Common myeloid progenitor, CD34-positive (primary cell): ENCODE measurements around the gene NUAK2.

Source experiments
- CTCF ChIA-PET: fragments of 350-600 bp; sonication (Branson Sonifier 250); formaldehyde crosslinking; loops from one replicate; lab custom pipeline; 2021; ENCODE audit warnings: antibody characterized with exemption; lab: Charles Lee
- POLR2A ChIA-PET: fragments of 350-600 bp; sonication (Branson Sonifier 250); formaldehyde crosslinking; loops from one replicate; lab custom pipeline; 2021; ENCODE audit warnings: antibody characterized with exemption; lab: Charles Lee
- DNase-seq, 3 donors: peaks; one replicate each; pipeline versions ENCODE4 v3.0.0 to v3.0.0-alpha.2; 2013
- H3K27ac ChIP-seq, 2 experiments: 1 replicate in 1 of 2; 2 replicates in 1 of 2; pipeline ENCODE4 v1.7.0; 2013; ENCODE audit warnings: inconsistent platforms in 2 of 2, low read length in 2 of 2, mild to moderate bottlenecking in 2 of 2, low read depth in 1 of 2, moderate library complexity in 1 of 2; ENCODE audit not compliant: severe bottlenecking in 2 of 2, insufficient read depth in 1 of 2, poor library complexity in 1 of 2
- H3K27me3 ChIP-seq, 5 experiments: replicated peaks in 2 of 5; 1 replicate in 3 of 5; 2 replicates in 2 of 5; pipeline versions ENCODE4 v1.6.1 to v1.7.0; 2013; ENCODE audit warnings: low read length in 4 of 5, mild to moderate bottlenecking in 2 of 5, moderate library complexity in 2 of 5, inconsistent platforms in 1 of 5; ENCODE audit not compliant: insufficient read depth in 5 of 5, control insufficient read depth in 4 of 5
- H3K36me3 ChIP-seq, 4 experiments: 1 replicate in 2 of 4; 2 replicates in 2 of 4; pipeline versions ENCODE4 v1.6.1 to v1.7.0; 2013; ENCODE audit warnings: low read length in 3 of 4, control low read depth in 1 of 4, mild to moderate bottlenecking in 1 of 4; ENCODE audit not compliant: control insufficient read depth in 4 of 4, insufficient read depth in 4 of 4
- H3K4me1 ChIP-seq, 4 experiments: 1 replicate in 3 of 4; 2 replicates in 1 of 4; pipeline versions ENCODE4 v1.6.1 to v1.7.1; 2013; ENCODE audit warnings: low read length in 3 of 4, mild to moderate bottlenecking in 3 of 4, control low read depth in 1 of 4, inconsistent platforms in 1 of 4, moderate library complexity in 1 of 4; ENCODE audit not compliant: control insufficient read depth in 4 of 4, insufficient read depth in 4 of 4; ENCODE audit errors: control extremely low read depth in 1 of 4
- H3K4me3 ChIP-seq, 7 experiments: 1 replicate in 4 of 7; 2 replicates in 3 of 7; pipeline versions ENCODE4 v1.5.1 to v1.7.0; 2013; ENCODE audit warnings: mild to moderate bottlenecking in 7 of 7, low read length in 6 of 7, moderate library complexity in 6 of 7, inconsistent platforms in 2 of 7, low read depth in 2 of 7, control low read depth in 1 of 7; ENCODE audit not compliant: insufficient read depth in 4 of 7, control insufficient read depth in 1 of 7; ENCODE audit errors: extremely low read depth in 1 of 7
- H3K9me3 ChIP-seq, 5 experiments: 1 replicate in 4 of 5; 2 replicates in 1 of 5; pipeline versions ENCODE4 v1.6.1 to v1.7.1; 2013; ENCODE audit warnings: low read length in 4 of 5, mild to moderate bottlenecking in 2 of 5, inconsistent platforms in 1 of 5, low read depth in 1 of 5, moderate library complexity in 1 of 5; ENCODE audit not compliant: control insufficient read depth in 4 of 5, insufficient read depth in 2 of 5; ENCODE audit errors: control extremely low read depth in 1 of 5
- WGBS: methylation state at CpG from one replicate; pipeline ENCODE4 v1.1.5; 2013; ENCODE audit not compliant: insufficient coverage; 5-methylcytosine and 5-hydroxymethylcytosine counted together

NUAK2 gene

GRCh38 chr1:205360891-205361290, 39.3 kb upstream of the NUAK2 start:
- Histone ChIP-seq H3K4me1 (no peaks in the 10 kb centered on the region), H3K9me3 (no peaks in the 10 kb centered on the region), H3K36me3 (no peaks in the 10 kb centered on the region), H3K27me3 (peaks cover 0 to 16% (median 4%) of the 10 kb centered on the region in 5 experiments), H3K27ac (no peak overlapping the region), H3K4me3 (no peak overlapping the region)
- POLR2A ChIA-PET = no interaction called here
- 97% methylated on average over 4 of the region's 4 CpGs for WGBS
- no peak for DNase-seq
- CTCF ChIA-PET = interaction anchor here (0.5 to 1.4 kb wide), 2 partner anchors 60 to 125 kb away, joined by 4 read pairs; no protein-coding TSS in a partner anchor

- ChIA-PET CTCF (interaction anchor here (0.5 to 1.4 kb wide), 2 partner anchors 59 to 126 kb away, joined by 4 read pairs; no protein-coding TSS in a partner anchor), POLR2A (no interaction called here)
- H3K27ac ChIP-seq = no peak overlapping the region
- no peak overlapping the region for H3K4me3 ChIP-seq
- WGBS = 89% methylated on average over 10 of the region's 11 CpGs
- H3K36me3 ChIP-seq = no peaks in the 10 kb centered on the region
- H3K9me3 ChIP-seq = no peaks in the 10 kb centered on the region
- H3K4me1 ChIP-seq = no peaks in the 10 kb centered on the region
- no peak for DNase-seq
- peaks cover 0 to 19% (median 4%) of the 10 kb centered on the region in 5 experiments for H3K27me3 ChIP-seq
Measured at GRCh38 chr1:205359771-205360565, 38.4 kb upstream of the NUAK2 start.

GRCh38 chr1:205358579-205358978, 37.0 kb upstream of the NUAK2 start:
- POLR2A ChIA-PET = no interaction called here
- Histone ChIP-seq H3K27me3 (peaks cover 0 to 20% (median 4%) of the 10 kb centered on the region in 5 experiments), H3K27ac (no peak overlapping the region), H3K9me3 (no peaks in the 10 kb centered on the region), H3K36me3 (no peaks in the 10 kb centered on the region), H3K4me3 (no peak overlapping the region), H3K4me1 (no peaks in the 10 kb centered on the region)
- no peak for DNase-seq
- CTCF ChIA-PET = interaction anchor here (2.0 kb wide), 1 partner anchor 10 kb away, joined by 7 read pairs; no protein-coding TSS in a partner anchor

GRCh38 chr1:205357567-205357966, 36.0 kb upstream of the NUAK2 start:
- DNase-seq = no peak
- Histone ChIP-seq H3K27ac (no peak overlapping the region), H3K9me3 (no peaks in the 10 kb centered on the region), H3K27me3 (peaks cover 0 to 21% (median 4%) of the 10 kb centered on the region in 5 experiments), H3K4me3 (no peak overlapping the region), H3K36me3 (no peaks in the 10 kb centered on the region), H3K4me1 (no peaks in the 10 kb centered on the region)
- ChIA-PET CTCF (interaction anchor here (0.6 to 2.0 kb wide), 7 partner anchors 9 to 129 kb away, joined by 3 to 7 read pairs (median 5); no protein-coding TSS in a partner anchor), POLR2A (no interaction called here)
- WGBS = 100% methylated on average over 1 of the region's 3 CpGs

GRCh38 chr1:205356440-205357139, 35.0 kb upstream of the NUAK2 start, which contains the start of gene KLHDC8A:
TSS of gene KLHDC8A (minus strand) at chr1:205356922. CDS start at chr1:205343604, 13,318 bp downstream.
- Histone ChIP-seq H3K27me3 (peaks cover 0 to 21% (median 4%) of the 10 kb centered on the region in 5 experiments), H3K27ac (no peak within 1 kb of the TSS), H3K36me3 (no peaks in the 10 kb centered on the region), H3K4me3 (no peak within 1 kb of the TSS), H3K9me3 (no peaks in the 10 kb centered on the region), H3K4me1 (no peaks in the 10 kb centered on the region)
- ChIA-PET POLR2A (no interaction called here), CTCF (interaction anchor here (0.6 to 2.0 kb wide), 14 partner anchors 9 to 344 kb away, joined by 3 to 7 read pairs (median 4); no protein-coding TSS in a partner anchor)
- no peak for DNase-seq
- WGBS = 85% methylated on average over 9 of the region's 20 CpGs

- Histone ChIP-seq H3K36me3 (no peaks in the 10 kb centered on the region), H3K9me3 (no peaks in the 10 kb centered on the region), H3K27ac (no peak overlapping the region), H3K4me3 (no peak overlapping the region), H3K4me1 (no peaks in the 10 kb centered on the region), H3K27me3 (peaks cover 0 to 17% (median under 1%) of the 10 kb centered on the region in 5 experiments)
- POLR2A ChIA-PET = no interaction called here
- DNase-seq = no peak
- CTCF ChIA-PET = interaction anchor here (1.1 to 2.7 kb wide), 12 partner anchors 15 to 169 kb away, joined by 3 to 27 read pairs (median 5); no protein-coding TSS in a partner anchor
- 100% methylated on average over 3 of the region's 3 CpGs for WGBS
Measured at GRCh38 chr1:205355075-205355453, 33.5 kb upstream of the NUAK2 start.
